Measurements from ENCODE around the gene NOX5.

The NOX5 gene

GRCh38 chr15:69105451-69105985, 91.0 kb downstream of the NOX5 start:
- no peak for DNase-seq (ENCODE audit: extremely low read depth, low read depth)
- no peak for TF ChIP-seq CTCF (IDR thresholded peaks at IDR 0.05; ENCODE audit: low read depth, low read length)

GRCh38 chr15:69107025-69107620, 92.6 kb downstream of the NOX5 start:
- no peak for TF ChIP-seq CTCF (IDR thresholded peaks at IDR 0.05; ENCODE audit: low read depth, low read length)
- DNase-seq (ENCODE audit: extremely low read depth, low read depth): no peak

Measured in AG09319 (cell line).